B cell (primary cell): ENCODE measurements around the gene MRGPRX3.

ENCODE experiments used
- EZH2 ChIP-seq: IDR thresholded peaks from 2 replicates; pipeline ENCODE4 v1.6.1; 2012; ENCODE audit warnings: borderline replicate concordance, low read depth, mild to moderate bottlenecking, moderate library complexity, low read length; ENCODE audit not compliant: insufficient read depth, poor library complexity, severe bottlenecking
- TF ChIP-seq, protein P1 (sequence below): fragments of 200-600 bp; IDR thresholded peaks from one replicate; pipeline ENCODE4 v1.8.0; 2022; ENCODE audit warnings: antibody characterized with exemption, mild to moderate bottlenecking

DNA sequence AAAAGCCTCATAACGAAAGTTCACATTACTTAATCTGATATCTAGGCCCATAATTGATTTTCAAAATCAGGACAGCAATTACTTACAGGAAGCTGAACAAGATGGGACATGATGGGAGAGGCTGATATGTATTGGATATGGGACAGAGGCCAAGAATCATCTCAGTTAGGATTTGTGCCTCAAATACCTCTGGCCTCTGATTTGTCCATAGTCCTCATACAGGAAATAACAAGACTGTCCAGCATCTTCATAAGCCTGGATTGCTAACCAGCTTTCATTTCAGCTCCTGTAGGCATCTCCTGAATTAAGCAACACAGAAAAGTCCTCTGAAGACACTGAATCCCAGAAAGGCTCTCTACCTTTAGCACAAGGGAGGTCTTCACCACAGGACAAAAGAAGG, 36.0 kb downstream of the MRGPRX3 start:
- no peak for TF ChIP-seq EZH2
- TF ChIP-seq, protein P1, sequence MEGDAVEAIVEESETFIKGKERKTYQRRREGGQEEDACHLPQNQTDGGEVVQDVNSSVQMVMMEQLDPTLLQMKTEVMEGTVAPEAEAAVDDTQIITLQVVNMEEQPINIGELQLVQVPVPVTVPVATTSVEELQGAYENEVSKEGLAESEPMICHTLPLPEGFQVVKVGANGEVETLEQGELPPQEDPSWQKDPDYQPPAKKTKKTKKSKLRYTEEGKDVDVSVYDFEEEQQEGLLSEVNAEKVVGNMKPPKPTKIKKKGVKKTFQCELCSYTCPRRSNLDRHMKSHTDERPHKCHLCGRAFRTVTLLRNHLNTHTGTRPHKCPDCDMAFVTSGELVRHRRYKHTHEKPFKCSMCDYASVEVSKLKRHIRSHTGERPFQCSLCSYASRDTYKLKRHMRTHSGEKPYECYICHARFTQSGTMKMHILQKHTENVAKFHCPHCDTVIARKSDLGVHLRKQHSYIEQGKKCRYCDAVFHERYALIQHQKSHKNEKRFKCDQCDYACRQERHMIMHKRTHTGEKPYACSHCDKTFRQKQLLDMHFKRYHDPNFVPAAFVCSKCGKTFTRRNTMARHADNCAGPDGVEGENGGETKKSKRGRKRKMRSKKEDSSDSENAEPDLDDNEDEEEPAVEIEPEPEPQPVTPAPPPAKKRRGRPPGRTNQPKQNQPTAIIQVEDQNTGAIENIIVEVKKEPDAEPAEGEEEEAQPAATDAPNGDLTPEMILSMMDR: no peak
